ENCODE data around the gene OGN. TPM values are rescaled to one million over a fixed set of nuclear protein-coding genes. Genes with fewer than 3 reads are reported as not detected.

The OGN gene
- total and polyA plus RNA-seq, 2 of the 13 experiments (the other 11 are each of a cell fraction or from before 2014, with no cell fraction given): not detected

DNA sequence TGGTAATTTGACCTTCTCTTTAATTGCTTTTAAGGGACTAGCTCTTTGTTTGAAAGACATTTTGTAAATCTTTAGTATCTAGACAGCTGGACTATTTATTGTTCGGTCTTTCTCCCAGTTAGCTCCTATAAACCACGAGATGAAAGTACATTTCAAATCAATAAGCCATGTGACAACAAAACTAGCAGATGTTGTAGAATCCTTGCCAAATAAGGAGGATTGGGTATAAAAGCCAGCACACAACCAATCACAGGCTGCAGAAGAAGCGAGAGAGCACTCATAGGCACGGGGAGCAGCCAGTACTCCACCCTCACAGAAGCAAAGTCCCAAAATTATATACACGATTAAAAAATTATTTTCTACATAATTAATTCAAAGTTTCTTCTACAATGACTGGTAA, 28.0 kb upstream of the OGN start:
- TF ChIP-seq ADNP (CRISPR knock-in tag; IDR thresholded peaks at IDR 0.05) (no peak), MAFK (conservative IDR thresholded peaks at IDR 0.05 in 1 of 2, IDR thresholded peaks at IDR 0.05 in 1 of 2; ENCODE audit: low read length in 2 of 2) (no peak), ATF7-NPFF (CRISPR knock-in tag; IDR thresholded peaks at IDR 0.05; ENCODE audit: low read depth) (no peak)
- TF ChIP-seq, protein P1, sequence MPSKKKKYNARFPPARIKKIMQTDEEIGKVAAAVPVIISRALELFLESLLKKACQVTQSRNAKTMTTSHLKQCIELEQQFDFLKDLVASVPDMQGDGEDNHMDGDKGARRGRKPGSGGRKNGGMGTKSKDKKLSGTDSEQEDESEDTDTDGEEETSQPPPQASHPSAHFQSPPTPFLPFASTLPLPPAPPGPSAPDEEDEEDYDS (CRISPR knock-in tag; IDR thresholded peaks at IDR 0.05): no peak
- FAIRE-seq (no peak), ATAC-seq (no peak), DNase-seq (ENCODE audit: low spot score) (no peak)
- H3K9ac ChIP-seq (ENCODE audit: insufficient read depth, low read depth, low read length): no peak overlapping the region
- no peaks in the 10 kb centered on the region for H3K9me3 ChIP-seq (ENCODE audit: low read length)
- no peaks in the 10 kb centered on the region for H3K27me3 ChIP-seq (ENCODE audit: control insufficient read depth in 1 of 2, insufficient read depth in 2 of 2, low read length in 2 of 2)
- no peak overlapping the region for H2AFZ ChIP-seq (ENCODE audit: low read length)
- no peak overlapping the region for H3K27ac ChIP-seq (ENCODE audit: extremely low read length, insufficient read depth, low read length)
- no peaks in the 10 kb centered on the region for H4K20me1 ChIP-seq (ENCODE audit: insufficient read depth, low read length)
- in situ Hi-C loops (cut with HindIII; ENCODE audit: extremely low pct_ligation_motif_present, low pct_unique_long_range_greater_than_20kb) (loop anchor here (25.0 kb wide), 1 partner anchor 295 kb away; no protein-coding TSS in a partner anchor), intact Hi-C loops (cut with micrococcal nuclease; ENCODE audit: unreplicated experiment) (no loop called here)
- 82% methylated on average over 5 of the region's 5 CpGs for WGBS (ENCODE audit: low lambda C conversion rate)
- ChIA-PET CTCF (ENCODE audit: low intra/inter-chr PET ratio, low total read pairs) (no interaction called here), POLR2A (no interaction called here)
- H3K36me3 ChIP-seq (replicated peaks in 1 of 2; ENCODE audit: control insufficient read depth in 1 of 2, insufficient read depth in 2 of 2, low read length in 2 of 2): no peaks in the 10 kb centered on the region
- no peak overlapping the region for H3K4me2 ChIP-seq (ENCODE audit: low read depth, low read length)
- H3K79me2 ChIP-seq (ENCODE audit: insufficient read depth, low read length): no peaks in the 10 kb centered on the region
- H3K4me3 ChIP-seq (replicated peaks in 1 of 3; ENCODE audit: insufficient read depth in 1 of 3, low read depth in 2 of 3, low read length in 3 of 3): no peak overlapping the region
- no peaks in the 10 kb centered on the region for H3K4me1 ChIP-seq (ENCODE audit: insufficient read depth, low read length)
- BruUV-seq (replicated peaks): no TSS peak

DNA sequence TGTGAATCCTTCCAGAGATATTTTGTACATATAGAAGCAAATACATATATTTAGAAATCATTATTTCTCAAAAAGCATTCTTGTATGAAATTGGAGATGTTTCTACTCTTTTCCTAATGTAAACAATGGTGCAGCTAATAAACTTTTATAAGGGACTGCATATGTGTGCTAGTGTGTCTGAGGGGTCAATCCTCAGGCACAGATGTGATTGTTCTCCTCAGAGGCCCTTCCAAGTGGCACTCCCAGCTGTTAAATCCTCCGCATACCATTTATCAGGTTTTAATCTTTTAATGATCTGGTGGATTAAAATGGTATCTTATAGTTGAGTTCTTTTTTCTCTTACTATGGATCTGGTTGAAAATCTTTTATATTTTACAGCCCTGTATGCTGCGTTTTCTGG, 25.5 kb upstream of the OGN start:
- no peak for FAIRE-seq
- Histone ChIP-seq H2AFZ (ENCODE audit: low read length) (no peak overlapping the region), H3K27me3 (ENCODE audit: control insufficient read depth in 1 of 2, insufficient read depth in 2 of 2, low read length in 2 of 2) (no peaks in the 10 kb centered on the region), H3K4me3 (replicated peaks in 1 of 3; ENCODE audit: insufficient read depth in 1 of 3, low read depth in 2 of 3, low read length in 3 of 3) (no peak overlapping the region), H4K20me1 (ENCODE audit: insufficient read depth, low read length) (no peaks in the 10 kb centered on the region), H3K4me2 (ENCODE audit: low read depth, low read length) (no peak overlapping the region), H3K9ac (ENCODE audit: insufficient read depth, low read depth, low read length) (no peak overlapping the region), H3K27ac (ENCODE audit: extremely low read length, insufficient read depth, low read length) (no peak overlapping the region), H3K9me3 (ENCODE audit: low read length) (no peaks in the 10 kb centered on the region), H3K4me1 (ENCODE audit: insufficient read depth, low read length) (no peaks in the 10 kb centered on the region), H3K36me3 (replicated peaks in 1 of 2; ENCODE audit: control insufficient read depth in 1 of 2, insufficient read depth in 2 of 2, low read length in 2 of 2) (no peaks in the 10 kb centered on the region), H3K79me2 (ENCODE audit: insufficient read depth, low read length) (no peaks in the 10 kb centered on the region)
- ChIA-PET CTCF (ENCODE audit: low intra/inter-chr PET ratio, low total read pairs) (no interaction called here), POLR2A (no interaction called here)
- no peak for ATAC-seq
- intact Hi-C loops (cut with micrococcal nuclease; ENCODE audit: unreplicated experiment): no loop called here
- TF ChIP-seq ZNF776 (CRISPR knock-in tag; IDR thresholded peaks at IDR 0.05) (no peak), TGIF2 (CRISPR knock-in tag; IDR thresholded peaks at IDR 0.05) (no peak), ZNF136 (CRISPR knock-in tag; IDR thresholded peaks at IDR 0.05; ENCODE audit: low read depth) (no peak), ZNF660 (CRISPR knock-in tag; IDR thresholded peaks at IDR 0.05; ENCODE audit: borderline replicate concordance, low read depth) (no peak)
- TF ChIP-seq, protein P2, sequence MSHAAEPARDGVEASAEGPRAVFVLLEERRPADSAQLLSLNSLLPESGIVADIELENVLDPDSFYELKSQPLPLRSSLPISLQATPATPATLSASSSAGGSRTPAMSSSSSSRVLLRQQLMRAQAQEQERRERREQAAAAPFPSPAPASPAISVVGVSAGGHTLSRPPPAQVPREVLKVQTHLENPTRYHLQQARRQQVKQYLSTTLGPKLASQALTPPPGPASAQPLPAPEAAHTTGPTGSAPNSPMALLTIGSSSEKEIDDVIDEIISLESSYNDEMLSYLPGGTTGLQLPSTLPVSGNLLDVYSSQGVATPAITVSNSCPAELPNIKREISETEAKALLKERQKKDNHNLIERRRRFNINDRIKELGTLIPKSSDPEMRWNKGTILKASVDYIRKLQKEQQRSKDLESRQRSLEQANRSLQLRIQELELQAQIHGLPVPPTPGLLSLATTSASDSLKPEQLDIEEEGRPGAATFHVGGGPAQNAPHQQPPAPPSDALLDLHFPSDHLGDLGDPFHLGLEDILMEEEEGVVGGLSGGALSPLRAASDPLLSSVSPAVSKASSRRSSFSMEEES (CRISPR knock-in tag; IDR thresholded peaks at IDR 0.05): no peak
- BruUV-seq (replicated peaks): no TSS peak
- in situ Hi-C loops (cut with HindIII; ENCODE audit: extremely low pct_ligation_motif_present, low pct_unique_long_range_greater_than_20kb): loop anchor here (25.0 kb wide), 1 partner anchor 293 kb away; no protein-coding TSS in a partner anchor
- 58% methylated on average over 2 of the region's 2 CpGs for WGBS (ENCODE audit: low lambda C conversion rate)
- DNase-seq (ENCODE audit: low spot score): no peak

Data from HepG2 (cell line).